Stimulated activated CD4-positive, alpha-beta T cell treated with anti-CD3 and anti-CD28 coated beads, Interleukin-4, amount 100 ng/mL, for 1 hour (primary cell): ENCODE results near the gene NMT1.
A peak's percentile ranks its signal among the peaks of the same experiment; 100 is the strongest.
"Not testable (repeated sequence)": the region's sequence is repeated elsewhere in the genome, so short reads cannot be mapped to it uniquely, and the experiment has no call there.

ENCODE experiments used
- DNase-seq: peaks from one replicate; pipeline ENCODE4 v3.0.0-alpha.2; 2020

NMT1 gene

DNA sequence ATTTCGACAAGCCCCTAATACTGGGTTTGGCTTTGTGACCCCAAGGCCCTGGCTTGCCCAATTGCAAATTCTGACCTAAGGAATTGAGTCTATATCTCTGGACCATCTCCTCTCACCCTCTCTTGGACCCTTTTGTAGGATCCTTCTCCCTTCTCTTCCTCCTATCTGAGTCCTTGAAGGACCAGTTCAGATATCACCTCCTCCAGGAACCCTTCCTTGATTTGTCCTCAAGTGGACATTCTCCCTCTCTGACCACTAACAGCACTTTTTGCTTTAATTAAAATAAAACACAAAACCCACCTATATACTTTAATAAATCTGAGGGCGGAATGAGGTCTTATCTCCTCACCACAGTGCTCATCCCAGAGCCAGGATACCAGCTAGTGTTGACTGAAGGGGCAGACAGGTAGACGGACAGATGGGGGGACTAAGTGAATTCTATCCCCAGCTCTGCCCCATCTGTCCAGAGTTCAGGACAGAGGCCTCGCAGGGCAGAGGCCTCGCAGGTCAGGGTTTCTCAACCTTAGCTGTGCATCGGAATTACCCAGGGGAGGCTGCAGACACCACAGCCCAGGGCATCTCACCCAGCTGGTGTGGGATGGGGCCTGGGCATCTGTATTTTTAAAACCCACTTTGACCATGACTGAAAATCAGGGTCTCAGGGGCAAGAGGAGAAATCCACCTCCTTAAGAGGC is 62.1 kb downstream of the NMT1 start:
- no peak for DNase-seq

DNA sequence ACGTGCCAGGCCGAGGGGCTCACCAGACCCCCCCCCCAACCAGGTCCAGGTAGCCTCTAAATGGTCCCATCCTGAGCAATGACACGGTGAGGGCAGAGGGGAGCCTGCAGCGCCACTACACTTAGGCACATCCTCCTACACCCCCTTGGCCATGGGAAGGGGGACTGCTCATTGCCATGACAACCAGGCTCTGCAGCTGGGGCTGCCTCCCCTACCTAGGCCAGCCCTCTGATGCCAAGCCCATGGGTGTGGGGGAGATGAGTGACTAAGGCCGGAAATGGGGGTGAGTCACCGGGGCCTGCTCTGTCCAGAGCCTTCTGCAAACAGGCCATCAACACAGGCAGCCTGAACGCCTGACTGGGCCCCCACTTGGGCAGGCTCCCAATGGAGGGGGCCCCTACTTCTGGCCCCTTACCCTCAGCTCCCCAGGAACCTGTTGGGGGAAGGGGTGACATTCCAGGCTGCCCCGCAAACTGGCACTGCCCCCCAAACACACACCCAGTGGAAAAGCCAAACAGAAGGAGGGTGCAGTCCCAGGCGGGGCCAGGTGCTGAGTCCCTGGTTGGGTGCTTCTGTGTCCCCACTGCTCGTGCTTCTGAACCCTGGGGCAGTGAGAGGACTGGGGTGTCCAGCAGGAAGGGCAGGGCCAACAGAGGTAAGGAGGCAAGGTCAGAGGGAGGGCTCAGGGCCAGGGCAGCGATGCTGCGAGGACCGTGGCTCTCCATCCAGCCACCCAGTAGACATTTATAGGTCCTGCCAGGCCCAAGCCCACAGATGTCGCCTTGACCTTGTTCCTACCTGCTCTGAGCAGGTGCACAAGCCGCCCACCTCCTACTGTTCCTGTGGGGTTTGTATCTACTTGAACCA is 63.0 kb downstream of the NMT1 start:
- no peak for DNase-seq

DNA sequence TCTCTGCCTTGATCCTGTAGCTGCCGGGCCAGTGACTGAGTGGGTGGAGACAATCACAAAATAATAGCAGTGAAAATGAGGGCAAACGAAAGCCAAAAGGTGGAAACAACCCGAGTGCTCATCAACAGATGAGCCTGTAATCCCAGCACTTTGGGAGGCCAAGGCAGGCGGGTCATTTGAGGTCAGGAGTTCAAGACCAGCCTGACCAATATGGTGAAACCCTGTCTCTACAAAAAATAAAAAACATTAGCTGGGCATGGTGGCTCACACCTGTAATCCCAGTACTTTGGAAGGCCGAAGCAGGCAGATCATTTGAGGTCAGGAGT is 63.6 kb downstream of the NMT1 start:
- DNase-seq: not testable (repeated sequence)

DNA sequence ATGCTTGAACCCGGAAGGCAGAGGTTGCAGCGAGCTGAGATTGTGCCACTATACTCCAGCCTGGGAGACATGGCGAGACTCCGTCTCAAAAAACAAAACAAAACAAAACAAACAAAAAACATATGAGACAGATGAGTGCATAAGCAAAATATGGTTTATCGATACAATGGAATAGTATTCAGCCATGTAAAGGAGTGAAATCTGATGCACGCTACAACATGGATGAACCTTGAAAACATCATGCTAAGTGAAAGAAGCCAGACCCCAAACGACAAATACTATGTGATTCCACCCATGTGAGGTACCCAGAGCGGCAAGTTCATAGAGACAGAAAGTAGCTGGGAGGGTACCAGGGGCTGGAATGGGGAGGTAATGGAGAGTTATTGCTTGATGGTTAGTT is 64.4 kb downstream of the NMT1 start:
- DNase-seq: no peak

DNA sequence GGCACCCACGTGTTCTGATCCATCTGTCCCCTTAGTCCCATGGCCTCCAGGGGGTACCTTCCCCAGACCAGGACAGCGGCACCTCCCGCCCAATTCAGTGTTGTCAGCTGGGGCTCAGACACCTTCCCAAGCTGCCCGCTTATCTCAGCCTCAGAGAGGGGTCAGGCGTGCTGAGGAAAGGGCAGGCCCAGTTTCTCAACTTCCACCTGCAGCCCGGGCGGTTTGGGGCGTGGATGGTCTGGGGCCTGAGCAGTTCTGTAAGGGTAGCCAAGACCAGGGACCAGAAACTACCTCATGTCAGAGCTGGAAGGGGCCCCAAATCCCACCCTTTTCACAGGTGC is 66.1 kb downstream of the NMT1 start:
- no peak for DNase-seq

DNA sequence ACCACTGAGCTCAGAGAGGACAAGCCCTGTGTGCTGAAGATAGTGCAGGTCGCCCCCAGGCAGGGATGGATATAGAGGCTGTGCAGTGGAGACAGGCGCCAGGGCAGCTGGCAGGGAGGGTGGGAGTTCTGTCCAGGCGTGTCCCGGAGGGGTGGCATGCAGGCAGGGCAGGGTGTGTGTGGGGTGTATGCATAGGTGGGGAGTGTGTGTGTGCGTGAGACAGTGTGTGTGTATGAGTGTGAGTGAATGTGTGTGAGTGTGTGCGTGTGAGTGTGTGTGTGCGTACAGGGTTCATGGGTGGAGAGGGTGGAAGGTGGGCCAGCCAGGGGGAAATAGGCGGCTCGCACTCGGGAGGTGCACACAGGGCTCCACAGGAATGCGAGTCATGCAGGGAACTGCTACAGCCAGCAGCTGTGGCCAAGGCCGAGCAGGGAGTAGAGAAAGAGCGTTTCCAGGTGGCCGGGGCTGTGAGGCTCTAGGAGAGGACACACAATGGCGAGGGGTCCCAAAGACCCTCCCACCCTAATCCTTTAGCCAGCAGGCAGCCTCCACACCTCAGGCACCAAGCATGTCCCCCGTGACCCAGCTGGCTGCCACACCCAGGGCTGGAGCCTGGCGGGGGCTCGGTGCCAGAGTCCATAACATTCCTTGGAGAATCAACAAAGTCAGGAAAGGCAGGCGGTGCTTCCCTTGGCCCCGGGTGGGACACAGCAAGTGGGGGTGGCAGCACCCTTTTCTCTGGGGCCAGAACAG is 66.6 kb downstream of the NMT1 start:
- no peak for DNase-seq

DNA sequence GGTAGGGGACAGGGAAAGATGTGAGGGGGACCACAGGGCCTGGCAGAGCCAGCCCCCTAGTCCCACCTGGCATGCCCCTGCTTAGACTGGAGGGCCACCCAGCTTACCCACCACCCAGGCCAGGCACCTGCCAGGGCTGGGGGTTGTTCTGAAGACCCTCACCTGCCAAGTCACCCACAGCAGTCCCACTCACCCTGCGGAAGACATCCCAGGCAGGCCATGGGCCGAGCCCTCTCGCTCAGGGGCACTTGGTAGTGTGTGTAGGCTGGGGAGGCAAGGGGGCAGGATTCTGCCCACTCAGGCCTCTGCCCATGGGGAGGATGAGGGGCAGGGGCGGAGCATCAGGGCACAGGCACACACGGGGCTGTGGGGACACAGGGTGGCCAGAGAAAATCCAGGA is 67.2 kb downstream of the NMT1 start:
- DNase-seq: no peak

DNA sequence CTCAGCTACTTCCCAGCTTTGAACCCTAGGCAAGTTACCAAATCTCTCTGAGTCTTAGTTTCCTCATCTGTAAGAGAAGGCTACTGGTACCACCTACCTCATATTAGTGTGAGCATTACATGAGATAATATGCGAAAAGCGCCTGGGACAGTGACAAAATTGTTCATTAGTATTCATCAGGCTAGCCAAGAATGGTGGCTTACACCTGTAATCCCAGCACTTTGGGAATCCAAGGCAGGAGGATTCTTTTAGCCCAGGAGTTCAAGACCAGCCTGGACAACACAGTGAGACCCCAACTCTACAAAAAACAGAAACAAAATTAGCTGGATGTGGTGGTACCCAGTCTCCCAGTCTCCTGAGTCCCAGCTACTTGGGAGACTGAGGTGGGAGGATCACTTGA is 67.9 kb downstream of the NMT1 start:
- no peak for DNase-seq

DNA sequence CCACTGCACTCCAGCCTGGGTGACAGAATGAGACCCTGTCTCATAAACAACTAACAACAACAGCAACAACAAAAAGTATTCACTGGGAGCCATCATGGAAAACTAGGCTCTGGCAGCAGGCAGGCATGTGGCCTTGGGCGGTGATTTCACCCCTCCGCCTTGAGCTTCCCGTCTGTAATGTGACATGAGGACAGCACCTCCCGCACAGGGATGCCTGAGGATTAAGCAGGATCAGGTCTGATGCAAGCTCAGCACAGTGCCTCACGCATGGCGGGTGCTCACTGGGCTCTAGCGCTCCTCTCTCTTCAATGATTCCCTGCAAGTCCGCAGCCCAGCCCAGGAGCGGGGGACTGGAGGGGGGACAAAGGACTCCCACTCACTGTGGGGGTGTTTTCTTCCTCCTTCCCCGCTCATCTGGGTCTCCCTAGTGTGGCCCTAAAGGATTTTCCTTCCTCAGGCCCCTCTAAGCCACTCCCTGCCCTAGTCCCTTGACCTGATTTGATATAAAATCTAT is 68.4 kb downstream of the NMT1 start:
- no peak for DNase-seq

DNA sequence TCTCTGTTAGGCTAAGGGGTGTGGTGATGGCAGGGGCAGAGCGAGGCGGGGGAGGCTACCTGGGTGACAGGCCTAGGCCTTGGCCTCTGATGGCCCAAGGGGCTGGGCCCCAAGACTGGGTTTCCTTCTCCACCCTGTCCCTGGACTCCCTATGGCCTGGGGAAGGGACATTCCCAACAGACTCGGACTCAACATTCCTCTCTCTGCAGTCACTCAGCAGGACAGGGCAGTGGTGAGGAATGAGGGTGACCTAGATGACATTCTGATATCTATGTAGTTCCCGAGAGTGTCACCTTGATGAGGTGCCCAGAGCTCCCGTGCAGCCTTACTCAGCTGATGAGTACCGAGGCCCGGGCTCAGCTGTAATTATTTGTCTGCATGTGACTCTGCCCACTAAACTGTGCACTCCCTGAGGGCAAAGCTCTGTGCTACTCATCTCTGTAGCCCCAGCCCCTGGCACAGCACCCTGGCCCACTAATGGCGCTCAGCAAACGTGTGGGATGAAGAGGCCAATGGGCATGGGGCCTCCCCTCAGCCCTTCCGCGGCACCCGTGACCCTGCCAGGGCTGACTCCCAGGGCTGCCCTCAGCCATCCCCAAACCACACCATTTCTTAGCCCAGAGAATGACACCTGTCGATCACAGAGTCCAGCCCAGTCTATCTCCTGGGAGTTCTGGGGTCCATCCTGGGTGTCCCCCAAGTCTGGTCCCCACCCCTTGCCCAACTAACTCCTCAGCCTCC is 69.0 kb downstream of the NMT1 start:
- DNase-seq: no peak

DNA sequence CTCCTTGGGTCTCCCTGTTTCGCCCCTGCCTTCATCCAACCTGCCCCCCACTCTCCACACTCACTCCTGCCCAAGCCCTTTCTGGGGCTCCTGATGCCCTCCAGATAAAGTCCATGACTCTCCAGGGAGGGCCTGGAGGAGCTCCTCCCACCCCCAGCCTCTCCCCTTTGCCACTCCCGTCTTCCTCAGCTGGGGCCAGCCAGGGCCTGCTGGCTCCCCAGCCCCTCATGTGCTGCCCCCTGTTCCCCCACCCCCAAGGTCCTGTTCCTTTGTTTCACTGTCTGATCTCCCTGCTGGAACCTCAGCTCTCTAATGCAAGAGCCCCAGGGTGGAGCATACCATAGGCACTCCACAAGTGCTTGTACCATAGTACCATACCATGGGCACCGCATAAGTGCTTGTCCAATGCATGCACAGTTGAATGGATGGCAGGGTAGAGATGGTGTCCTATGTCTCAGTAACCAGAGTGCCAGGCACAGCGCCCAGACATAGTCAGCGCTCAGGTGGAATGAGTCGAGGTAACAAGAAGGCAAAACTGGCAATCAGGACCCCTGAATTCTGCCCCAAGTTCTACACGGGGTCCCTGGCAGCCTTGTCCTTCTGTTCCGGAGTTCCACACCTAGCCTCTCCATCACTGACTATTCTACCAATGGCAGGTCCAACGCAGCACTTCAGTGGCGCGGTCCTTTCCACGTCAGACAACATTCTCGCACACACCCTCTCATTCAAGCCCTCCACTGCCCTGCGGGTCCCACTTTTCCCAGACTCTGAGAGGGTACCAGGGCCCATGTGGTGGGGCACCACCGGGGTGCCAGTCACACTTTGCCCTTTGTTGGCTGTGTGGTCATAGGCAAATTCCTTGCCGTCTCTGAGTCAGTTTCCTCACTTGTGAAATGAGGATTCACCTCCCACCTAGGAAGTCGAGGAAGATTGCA is 69.8 kb downstream of the NMT1 start:
- DNase-seq: no peak

DNA sequence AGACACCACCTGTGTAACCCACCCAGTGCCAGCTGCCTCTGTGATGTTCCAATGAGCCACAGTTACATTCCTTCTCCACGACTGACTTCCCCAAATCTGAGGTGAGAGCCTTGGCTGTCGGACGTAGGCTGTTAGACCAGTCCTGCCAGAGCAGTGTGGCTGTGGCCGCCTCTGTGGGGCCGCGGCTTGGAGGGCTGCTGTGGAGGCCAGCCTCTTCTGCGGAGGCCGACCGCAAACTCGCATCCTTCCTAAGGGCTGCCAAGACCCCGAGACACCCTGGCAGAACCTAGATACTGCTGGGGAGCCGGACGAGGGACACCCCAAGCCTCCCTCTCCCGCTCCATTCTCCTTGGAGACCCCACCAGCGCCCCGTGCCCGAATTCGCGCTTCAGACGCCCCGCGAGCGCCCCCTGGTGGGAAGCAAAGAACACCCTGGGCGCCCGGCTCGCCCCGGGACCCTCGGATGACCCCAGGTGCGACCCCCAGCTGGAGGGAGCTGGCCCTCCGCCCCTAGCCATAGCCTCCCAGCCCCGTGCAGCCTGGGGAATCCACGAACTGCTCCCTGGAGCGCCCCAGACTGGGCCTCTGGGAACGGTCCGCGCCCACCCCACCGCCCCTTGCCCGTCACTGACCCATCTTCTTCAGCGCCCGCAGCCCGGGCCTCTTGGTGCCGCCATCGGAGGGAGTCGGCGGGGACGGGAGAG is 70.7 kb downstream of the NMT1 start:
- peak; percentile 66 for DNase-seq

DNA sequence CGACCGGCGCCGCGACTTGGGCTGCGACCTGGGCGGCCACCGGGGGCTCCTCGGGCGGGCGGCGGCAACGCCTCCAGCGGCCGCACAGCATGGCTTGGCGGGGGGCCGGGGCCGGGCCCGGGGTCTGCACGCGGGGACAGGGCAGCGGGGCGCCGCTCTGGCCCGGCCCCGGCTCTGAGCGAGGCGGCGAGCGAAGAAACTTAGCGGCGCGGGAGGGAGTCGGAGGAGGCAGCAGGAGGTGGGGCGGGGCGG is 71.1 kb downstream of the NMT1 start, which contains the start of gene PLCD3:
Gene PLCD3, minus strand, starts transcription at position 196 of the 252 bp plus-strand sequence. Its CDS starts 105 bp downstream, at position 91.
- no peak for DNase-seq

DNA sequence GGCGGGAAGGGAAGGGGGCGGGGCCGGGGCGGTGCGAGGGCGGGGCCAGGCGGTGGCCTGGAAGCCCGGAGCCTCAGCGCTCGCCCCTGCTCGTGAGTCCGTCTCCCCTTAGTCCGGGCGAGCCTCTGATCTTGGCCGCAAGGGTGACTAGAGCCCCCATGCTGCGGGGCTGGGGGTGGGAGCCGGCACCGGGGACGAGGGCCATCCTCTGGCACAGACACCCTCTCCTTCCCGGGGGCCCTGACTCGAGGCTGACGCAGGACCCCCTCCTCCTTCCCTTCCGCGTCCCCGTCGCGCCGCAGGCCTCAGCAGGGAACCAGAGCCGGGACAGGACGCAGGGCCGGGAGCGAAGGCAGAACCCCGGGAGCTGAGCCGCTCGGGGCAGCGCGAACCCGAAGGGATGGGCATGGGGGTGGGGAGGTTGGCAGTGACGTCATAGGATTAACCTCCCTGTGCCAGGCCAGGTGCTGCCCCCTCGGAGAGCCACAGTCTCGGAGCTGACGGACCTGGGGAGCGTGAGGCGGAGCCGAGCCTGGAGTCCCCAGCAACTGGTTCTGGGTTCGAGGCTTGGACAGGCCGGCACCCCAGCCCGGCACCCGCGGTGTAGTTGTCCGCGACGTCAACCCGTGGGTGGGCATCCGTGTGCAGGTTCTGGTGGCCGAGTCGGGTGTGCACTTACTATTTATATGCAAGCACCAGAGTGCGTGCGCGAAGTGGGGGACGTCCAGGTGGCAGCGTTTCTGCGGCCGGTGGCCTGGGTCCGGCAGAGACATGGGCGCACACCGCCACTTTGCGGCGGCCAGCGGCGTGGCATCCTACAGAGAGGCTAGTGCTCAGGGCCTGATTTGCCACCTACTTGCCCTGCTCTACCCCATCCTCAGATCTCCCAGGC is 71.7 kb downstream of the NMT1 start:
- peak; percentile 73 for DNase-seq

DNA sequence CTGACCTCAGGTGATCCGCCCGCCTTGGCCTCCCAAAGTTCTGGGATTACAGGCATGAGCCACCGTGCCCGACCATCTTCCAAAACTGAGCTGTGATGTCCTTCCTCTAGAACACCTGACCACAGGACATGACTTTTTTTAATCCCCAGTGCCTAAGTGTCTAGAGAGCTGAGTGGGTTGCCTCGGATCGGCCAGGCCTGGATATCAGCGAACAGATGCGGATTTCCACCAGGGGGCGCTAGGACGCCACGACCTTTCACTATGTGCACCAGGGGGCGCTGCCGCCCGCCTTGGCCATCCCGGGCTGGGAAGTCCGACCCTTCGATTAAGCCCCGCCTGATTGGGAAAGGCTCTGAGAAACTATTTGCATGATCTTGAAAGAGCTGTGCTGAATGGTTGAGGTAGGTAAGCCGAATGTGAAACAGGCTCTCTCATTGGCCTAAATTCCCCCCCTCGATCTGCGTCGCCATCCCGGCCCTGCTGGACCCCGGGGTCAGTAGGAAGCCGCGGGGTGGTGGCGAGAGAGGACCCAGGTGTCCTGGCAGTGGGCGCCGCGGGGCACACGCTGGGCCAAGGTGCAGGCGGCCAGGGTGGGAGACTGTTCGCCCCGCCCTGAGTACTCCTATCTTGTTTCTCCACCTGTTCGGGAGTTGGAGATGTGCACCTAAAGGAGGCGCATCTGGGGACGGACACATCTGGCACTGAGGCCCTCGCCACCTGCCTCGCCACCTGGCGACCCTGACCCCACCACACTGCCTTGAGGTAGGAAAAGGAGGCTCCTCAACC is 74.3 kb downstream of the NMT1 start, which contains the start of gene ACBD4:
Gene ACBD4, plus strand, starts transcription at position 496 of the 786 bp plus-strand sequence. CDS start 458 bp downstream, outside the sequence.
- DNase-seq: peak; percentile 96

DNA sequence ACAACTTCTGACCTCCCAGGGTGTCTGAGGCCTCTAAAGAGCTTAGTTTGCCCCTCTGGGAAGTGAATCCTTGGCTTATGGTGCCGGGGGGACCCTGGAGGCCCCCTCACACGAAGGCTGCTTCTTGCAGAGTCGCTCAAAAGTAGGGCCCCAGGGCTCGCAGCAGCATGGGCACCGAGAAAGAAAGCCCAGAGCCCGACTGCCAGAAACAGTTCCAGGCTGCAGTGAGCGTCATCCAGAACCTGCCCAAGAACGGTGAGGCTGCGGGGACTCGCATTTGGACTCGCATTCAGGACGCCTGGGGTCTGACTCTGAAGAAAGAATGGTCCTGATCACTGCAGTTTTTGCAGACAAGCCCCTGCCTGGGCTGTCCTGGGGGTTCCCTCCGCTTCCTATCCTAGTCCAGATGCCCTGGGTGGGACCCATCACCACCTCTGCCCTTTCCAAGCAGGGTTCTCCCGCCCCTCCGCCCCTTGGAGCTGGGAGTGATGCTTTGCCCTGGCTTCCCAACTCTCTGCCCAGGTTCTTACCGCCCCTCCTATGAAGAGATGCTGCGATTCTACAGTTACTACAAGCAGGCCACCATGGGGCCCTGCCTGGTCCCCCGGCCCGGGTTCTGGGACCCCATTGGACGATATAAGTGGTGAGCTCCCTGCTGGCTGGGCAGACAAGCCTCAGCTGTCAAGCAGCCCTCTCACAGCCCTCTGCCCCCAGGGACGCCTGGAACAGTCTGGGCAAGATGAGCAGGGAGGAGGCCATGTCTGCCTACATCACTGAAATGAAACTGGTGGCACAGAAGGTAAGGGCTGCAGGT is 75.1 kb downstream of the NMT1 start:
- DNase-seq: no peak

DNA sequence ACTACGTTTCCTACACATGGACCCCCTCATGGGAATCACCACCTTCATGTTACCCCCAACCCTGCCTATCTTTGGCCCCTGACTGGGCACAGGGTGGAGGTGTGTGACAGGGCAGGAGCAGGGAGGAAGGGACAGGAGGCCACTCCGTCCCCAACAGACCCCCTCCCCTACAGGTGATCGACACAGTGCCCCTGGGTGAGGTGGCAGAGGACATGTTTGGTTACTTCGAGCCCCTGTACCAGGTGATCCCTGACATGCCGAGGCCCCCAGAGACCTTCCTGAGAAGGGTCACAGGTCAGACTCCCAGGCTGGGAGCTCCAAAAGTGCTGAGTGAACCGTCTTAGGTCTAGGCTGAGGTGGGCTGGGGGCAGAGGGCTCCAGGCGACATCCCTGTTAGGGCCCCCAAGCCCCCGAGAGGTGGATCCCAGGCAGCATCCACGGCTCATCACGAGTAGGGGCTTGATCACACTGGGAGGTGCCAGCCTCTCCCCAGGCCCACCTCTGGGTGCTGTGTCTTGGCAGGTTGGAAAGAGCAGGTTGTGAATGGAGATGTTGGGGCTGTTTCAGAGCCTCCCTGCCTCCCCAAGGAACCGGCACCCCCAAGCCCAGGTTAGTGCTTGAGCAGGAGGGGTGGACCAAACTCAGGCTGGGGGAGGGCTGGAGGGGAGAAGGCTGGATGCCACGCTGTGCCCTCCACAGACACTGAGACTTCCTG is 75.9 kb downstream of the NMT1 start:
- no peak for DNase-seq
